Tongue (tissue), 3 donors: ENCODE results near the gene NDUFAF3. TPM values are rescaled to one million over a fixed set of nuclear protein-coding genes. Genes with fewer than 3 reads are reported as not detected.

Experiments used
- DNase-seq: peaks from one replicate; pipeline ENCODE4 v3.0.0-alpha.2; 2015
- small RNA-seq: library from RNA; depleted of rRNA; stranded (forward); fragments of <200 nt; gene quantifications from one replicate; pipeline ENCODE3, GENCODE V24; 2014; ENCODE audit warnings: low replicate concordance
- total RNA-seq: library from RNA; depleted of rRNA; stranded (reverse); fragments of >200 nt; gene quantifications from one replicate; pipeline ENCODE4 v1.2.3, GENCODE V29; 2014

NDUFAF3 gene
- total RNA-seq, 1 donor from 2014 or later: 54.2 TPM

DNA sequence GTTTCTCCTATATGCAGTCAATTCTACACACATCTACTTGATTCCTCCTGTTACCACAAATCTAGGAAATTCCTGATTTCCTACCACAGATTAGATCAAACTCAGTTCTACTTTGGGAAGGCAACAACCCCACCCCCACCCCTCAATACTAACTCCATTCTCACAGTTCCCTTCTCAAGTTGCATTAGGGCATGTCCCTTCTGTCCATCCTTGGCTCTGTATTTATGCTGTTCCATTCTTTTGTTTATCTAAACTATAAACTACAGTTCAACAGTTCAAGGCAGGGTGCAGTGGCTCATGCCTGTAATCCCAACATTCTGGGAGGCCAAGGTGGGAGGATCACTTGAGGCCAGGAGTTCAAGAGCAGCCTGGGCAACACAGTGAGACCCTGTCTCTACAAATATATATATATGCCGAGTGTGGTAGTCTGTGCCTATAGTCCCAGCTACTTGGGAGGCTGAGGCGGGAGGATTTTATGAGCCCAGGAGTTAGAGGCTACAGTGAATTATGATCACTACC lies 32.5 kb downstream of the NDUFAF3 start:
- no peak for DNase-seq

GRCh38 chr3:49057268-49057667 lies 35.3 kb downstream of the NDUFAF3 start:
- no peak for DNase-seq

DNA sequence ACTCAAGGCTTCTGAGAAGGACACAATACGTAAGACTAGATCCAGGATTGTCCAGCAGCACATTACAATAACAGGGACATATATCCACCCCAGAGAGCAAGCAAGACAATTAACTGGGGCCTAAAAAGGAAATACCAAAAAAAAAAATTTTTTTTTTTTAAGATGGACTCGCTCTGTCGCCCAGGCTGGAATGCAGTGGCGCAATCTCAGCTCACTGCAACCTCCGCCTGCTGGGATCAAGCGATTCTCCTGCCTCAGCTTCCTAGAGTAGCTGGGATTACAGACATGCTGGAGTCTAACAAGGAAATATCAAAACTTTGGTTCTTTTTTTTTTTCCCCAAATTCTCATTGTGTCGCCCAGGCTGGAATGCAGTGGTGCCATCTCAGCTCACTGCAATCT lies 36.1 kb downstream of the NDUFAF3 start:
- DNase-seq: no peak

Small RNA genes within 50 kb of the gene (small RNA-seq; reads per million reads assigned to genes)
- gene MIR191: 2,726 reads per million, percentile 99 among the genes with 10 or more reads in this experiment
- gene MIR425: 110 reads per million, percentile 97 among the genes with 10 or more reads in this experiment

Other genes with a start within 250 kb of the NDUFAF3 start
- gene PRKAR2A, start 174.2 kb upstream of the NDUFAF3 start, total RNA-seq: 37.0 TPM
- 21.7 TPM for gene SLC25A20, start 123.2 kb upstream of the NDUFAF3 start, total RNA-seq
- gene ARIH2, start 103.3 kb upstream of the NDUFAF3 start, total RNA-seq: 116 TPM
- 37.1 TPM for gene P4HTM, start 31.9 kb upstream of the NDUFAF3 start, total RNA-seq
- gene WDR6, start 14.7 kb upstream of the NDUFAF3 start, total RNA-seq: 81.6 TPM
- gene DALRD3, start 3.5 kb upstream of the NDUFAF3 start, total RNA-seq: 35.4 TPM
- gene IMPDH2, start 7.3 kb downstream of the NDUFAF3 start, total RNA-seq: 195 TPM
- gene QRICH1, start 72.0 kb downstream of the NDUFAF3 start, total RNA-seq: 88.7 TPM
- 301 TPM for gene QARS1, start 82.6 kb downstream of the NDUFAF3 start, total RNA-seq
- 73.0 TPM for gene USP19, start 98.7 kb downstream of the NDUFAF3 start, total RNA-seq
- gene LAMB2, start 110.9 kb downstream of the NDUFAF3 start, total RNA-seq: 581 TPM
- 16.8 TPM for gene CCDC71, start 144.2 kb downstream of the NDUFAF3 start, total RNA-seq
- gene KLHDC8B, start 149.5 kb downstream of the NDUFAF3 start, total RNA-seq: 73.4 TPM